PC-3 (cell line): ENCODE data around the gene ZBTB7C. TPM values are rescaled to one million over a fixed set of nuclear protein-coding genes. Genes with fewer than 3 reads are reported as not detected.
"Not testable (repeated sequence)": the region's sequence is repeated elsewhere in the genome, so short reads cannot be mapped to it uniquely, and the experiment has no call there.

ENCODE experiments used
- ATAC-seq: fragments of 200-7000 bp; cut with Tn5 transposase; 2 replicates; pipeline ENCODE4 v1.9.1; 2020; ENCODE audit warnings: mild to moderate bottlenecking, moderate library complexity
- BruUV-seq: library from RNA; stranded (reverse); fragments of 400-500 nt; replicated peaks from 2 replicates; lab custom pipeline; 2021; lab: Mats Ljungman, UMichigan
- CTCF ChIA-PET: fragments of 300-600 bp; sonication (Branson Sonifier 250); formaldehyde crosslinking; loops from one replicate; lab custom pipeline; 2022; ENCODE audit warnings: antibody characterized with exemption; lab: Charles Lee
- POLR2A ChIA-PET: fragments of 300-600 bp; sonication (Branson Sonifier 250); formaldehyde crosslinking; loops from one replicate; lab custom pipeline; 2022; ENCODE audit warnings: antibody characterized with exemption; ENCODE audit not compliant: unreplicated experiment; lab: Charles Lee
- DNase-seq: peaks from one replicate; pipeline ENCODE4 v3.0.0-alpha.2; 2015
- H2AFZ ChIP-seq: fragments of 300-600 bp; sonication (generic); 2 replicates; pipeline ENCODE4 v1.6.0; 2016; ENCODE audit warnings: antibody characterized with exemption, low read length
- H3F3A ChIP-seq: fragments of 300-600 bp; sonication (generic); one replicate; pipeline ENCODE4 v1.6.0; 2017; ENCODE audit warnings: antibody characterized with exemption, low read length, control low read depth, mild to moderate bottlenecking; ENCODE audit not compliant: unreplicated experiment
- H3K27ac ChIP-seq: fragments of 300-600 bp; sonication (generic); 2 replicates; pipeline ENCODE4 v1.5.1; 2016; ENCODE audit warnings: mild to moderate bottlenecking, low read length
- H3K27me3 ChIP-seq: fragments of 300-600 bp; sonication (generic); 2 replicates; pipeline ENCODE4 v1.6.1; 2016; ENCODE audit warnings: low read length, mixed read lengths
- H3K36me3 ChIP-seq: fragments of 300-600 bp; sonication (generic); 2 replicates; pipeline ENCODE4 v1.6.1; 2016; ENCODE audit warnings: low read depth, mixed run types, low read length, mixed read lengths
- H3K4me1 ChIP-seq: fragments of 300-600 bp; sonication (generic); 2 replicates; pipeline ENCODE4 v1.5.1; 2016; ENCODE audit warnings: low read length; ENCODE audit not compliant: insufficient read depth
- H3K4me2 ChIP-seq: fragments of 300-600 bp; sonication (generic); 2 replicates; pipeline ENCODE4 v1.6.0; 2016; ENCODE audit warnings: low read length
- H3K4me3 ChIP-seq: fragments of 300-600 bp; sonication (generic); 2 replicates; pipeline ENCODE4 v1.5.1; 2016; ENCODE audit warnings: mild to moderate bottlenecking, low read length, mixed read lengths
- H3K79me2 ChIP-seq: fragments of 300-600 bp; sonication (generic); 2 replicates; pipeline ENCODE4 v1.6.1; 2017; ENCODE audit warnings: low read length, mixed read lengths
- H3K9ac ChIP-seq: fragments of 300-600 bp; sonication (generic); 2 replicates; pipeline ENCODE4 v1.6.0; 2016; ENCODE audit warnings: mild to moderate bottlenecking, low read length
- H3K9me2 ChIP-seq: fragments of 300-600 bp; sonication (generic); replicated peaks from 2 replicates; pipeline ENCODE4 v1.6.1; 2016; ENCODE audit warnings: mixed run types, low read length, mixed read lengths
- H3K9me3 ChIP-seq: fragments of 300-600 bp; sonication (generic); 2 replicates; pipeline ENCODE4 v1.6.1; 2016; ENCODE audit warnings: low read length, mixed read lengths
- H4K20me1 ChIP-seq: fragments of 300-600 bp; sonication (generic); 2 replicates; pipeline ENCODE4 v1.6.1; 2016; ENCODE audit warnings: low read length, mixed read lengths
- EZH2 ChIP-seq: fragments of 300-600 bp; sonication (generic); IDR thresholded peaks from one replicate; pipeline ENCODE4 v1.6.1; 2017; ENCODE audit warnings: antibody characterized with exemption, mild to moderate bottlenecking, low read length; ENCODE audit not compliant: unreplicated experiment
- EZH2phosphoT487 ChIP-seq: fragments of 300-600 bp; sonication (generic); IDR thresholded peaks from 2 replicates; pipeline ENCODE4 v1.6.1; 2018; ENCODE audit warnings: mild to moderate bottlenecking, antibody characterized with exemption, low read length, borderline replicate concordance
- intact Hi-C: fragments of 100-400 bp; cut with micrococcal nuclease; formaldehyde crosslinking; loops from 2 replicates; pipeline ENCODE4 v1.9.0; 2023
- total RNA-seq: library from RNA; depleted of rRNA; stranded (reverse); fragments of >200 nt; gene quantifications from 2 replicates; pipeline ENCODE4 v1.2.3, GENCODE V29; 2014
- TF ChIP-seq, protein P1 (sequence below): fragments of 300-600 bp; sonication (generic); conservative IDR thresholded peaks from 2 replicates; pipeline ENCODE4 v1.5.1; 2017; ENCODE audit warnings: antibody characterized with exemption, low read depth, mild to moderate bottlenecking, low read length

Gene ZBTB7C
- total RNA-seq, 1 experiment from 2014 or later = 1.3 TPM

DNA sequence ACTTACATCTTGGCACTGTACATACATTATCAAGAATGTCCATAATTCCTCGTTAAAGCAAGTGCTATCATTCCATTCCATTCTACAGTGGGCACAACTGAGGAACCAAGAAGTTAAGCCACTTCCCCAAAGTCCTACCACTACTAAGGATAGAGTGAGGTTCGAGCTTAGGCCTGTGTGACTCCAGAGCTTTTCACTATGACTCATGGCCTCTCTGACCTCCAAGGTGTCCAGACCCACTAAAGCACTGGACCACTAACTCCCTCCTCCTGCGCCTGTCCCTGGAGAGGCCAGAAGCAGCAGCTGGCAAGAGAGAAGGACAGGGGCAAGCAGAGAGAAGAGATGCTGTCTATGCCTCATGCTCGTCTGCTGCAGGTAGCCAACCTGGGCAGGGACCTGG lies 117.0 kb downstream of the ZBTB7C start:
- H3K9ac ChIP-seq = no peak overlapping the region
- no peaks in the 10 kb centered on the region for H3K36me3 ChIP-seq
- TF ChIP-seq EZH2phosphoT487 = no peak
- no peak for TF ChIP-seq EZH2
- TF ChIP-seq, protein P1, sequence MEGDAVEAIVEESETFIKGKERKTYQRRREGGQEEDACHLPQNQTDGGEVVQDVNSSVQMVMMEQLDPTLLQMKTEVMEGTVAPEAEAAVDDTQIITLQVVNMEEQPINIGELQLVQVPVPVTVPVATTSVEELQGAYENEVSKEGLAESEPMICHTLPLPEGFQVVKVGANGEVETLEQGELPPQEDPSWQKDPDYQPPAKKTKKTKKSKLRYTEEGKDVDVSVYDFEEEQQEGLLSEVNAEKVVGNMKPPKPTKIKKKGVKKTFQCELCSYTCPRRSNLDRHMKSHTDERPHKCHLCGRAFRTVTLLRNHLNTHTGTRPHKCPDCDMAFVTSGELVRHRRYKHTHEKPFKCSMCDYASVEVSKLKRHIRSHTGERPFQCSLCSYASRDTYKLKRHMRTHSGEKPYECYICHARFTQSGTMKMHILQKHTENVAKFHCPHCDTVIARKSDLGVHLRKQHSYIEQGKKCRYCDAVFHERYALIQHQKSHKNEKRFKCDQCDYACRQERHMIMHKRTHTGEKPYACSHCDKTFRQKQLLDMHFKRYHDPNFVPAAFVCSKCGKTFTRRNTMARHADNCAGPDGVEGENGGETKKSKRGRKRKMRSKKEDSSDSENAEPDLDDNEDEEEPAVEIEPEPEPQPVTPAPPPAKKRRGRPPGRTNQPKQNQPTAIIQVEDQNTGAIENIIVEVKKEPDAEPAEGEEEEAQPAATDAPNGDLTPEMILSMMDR = no peak
- no peak for ATAC-seq
- POLR2A ChIA-PET = interaction anchor here (0.6 kb wide), 1 partner anchor 121 kb away, joined by 3 read pairs; no protein-coding TSS in a partner anchor
- H3F3A ChIP-seq = no peaks in the 10 kb centered on the region
- H4K20me1 ChIP-seq = no peaks in the 10 kb centered on the region
- intact Hi-C loops = no loop called here
- H3K79me2 ChIP-seq = no peaks in the 10 kb centered on the region
- BruUV-seq = no TSS peak
- DNase-seq = no peak
- H3K27me3 ChIP-seq = no peaks in the 10 kb centered on the region
- CTCF ChIA-PET = no interaction called here
- no peak overlapping the region for H3K4me2 ChIP-seq
- H2AFZ ChIP-seq = no peak overlapping the region
- no peak overlapping the region for H3K4me3 ChIP-seq
- no peaks in the 10 kb centered on the region for H3K9me3 ChIP-seq
- H3K27ac ChIP-seq = no peak overlapping the region
- no peaks in the 10 kb centered on the region for H3K9me2 ChIP-seq
- peaks cover 17% of the 10 kb centered on the region for H3K4me1 ChIP-seq

GRCh38 chr18:48290162-48290926 lies 118.8 kb downstream of the ZBTB7C start:
- Histone ChIP-seq H3K4me3 (no peak overlapping the region), H3K36me3 (no peaks in the 10 kb centered on the region), H3K4me2 (no peak overlapping the region), H3K27ac (no peak overlapping the region), H3K9me2 (no peaks in the 10 kb centered on the region), H3K27me3 (no peaks in the 10 kb centered on the region), H3K4me1 (peaks cover 12% of the 10 kb centered on the region), H2AFZ (no peak overlapping the region), H3K9me3 (no peaks in the 10 kb centered on the region), H3K9ac (no peak overlapping the region), H3K79me2 (no peaks in the 10 kb centered on the region), H3F3A (no peaks in the 10 kb centered on the region), H4K20me1 (no peaks in the 10 kb centered on the region)
- ChIA-PET POLR2A (no interaction called here), CTCF (no interaction called here)
- TF ChIP-seq, protein P1 = no peak
- TF ChIP-seq EZH2phosphoT487 (no peak), EZH2 (no peak)
- DNase-seq (no peak), ATAC-seq (no peak)
- intact Hi-C loops = no loop called here
- BruUV-seq = no TSS peak

- Histone ChIP-seq H3K27me3 (no peaks in the 10 kb centered on the region), H3K4me1 (no peaks in the 10 kb centered on the region), H3K79me2 (no peaks in the 10 kb centered on the region), H3K4me3 (no peak overlapping the region), H3K4me2 (no peak overlapping the region), H3K27ac (no peak overlapping the region), H3K36me3 (no peaks in the 10 kb centered on the region), H2AFZ (no peak overlapping the region), H3F3A (no peaks in the 10 kb centered on the region), H3K9me2 (no peaks in the 10 kb centered on the region), H4K20me1 (no peaks in the 10 kb centered on the region), H3K9ac (no peak overlapping the region), H3K9me3 (no peaks in the 10 kb centered on the region)
- intact Hi-C loops = no loop called here
- ATAC-seq (no peak), DNase-seq (no peak)
- ChIA-PET POLR2A (no interaction called here), CTCF (no interaction called here)
- TF ChIP-seq EZH2 (no peak), EZH2phosphoT487 (no peak)
- TF ChIP-seq, protein P1 = no peak
- BruUV-seq = no TSS peak
Measured at GRCh38 chr18:48284743-48285142, 124.4 kb downstream of the ZBTB7C start.

GRCh38 chr18:48284011-48284410 lies 125.2 kb downstream of the ZBTB7C start:
- intact Hi-C loops, H2AFZ ChIP-seq, H3K9me3 ChIP-seq, CTCF ChIA-PET, H3K9ac ChIP-seq, H3K9me2 ChIP-seq, BruUV-seq, H3K4me1 ChIP-seq, H3K4me3 ChIP-seq, H3K4me2 ChIP-seq, POLR2A ChIA-PET, H3K27me3 ChIP-seq, ATAC-seq, DNase-seq, H3K27ac ChIP-seq, H3F3A ChIP-seq, H3K36me3 ChIP-seq, H4K20me1 ChIP-seq, H3K79me2 ChIP-seq: not testable (repeated sequence)
